Loucy (cell line): ENCODE results near the gene MRAS.

ENCODE experiments used
- EZH2phosphoT487 ChIP-seq: fragments of 200-600 bp; IDR thresholded peaks from 2 replicates; pipeline ENCODE4 v1.6.1; 2018; ENCODE audit warnings: antibody characterized with exemption, mild to moderate bottlenecking, moderate library complexity, borderline replicate concordance
- TF ChIP-seq, protein P1 (sequence below): fragments of 200-600 bp; sonication (generic); conservative IDR thresholded peaks from 2 replicates; pipeline ENCODE4 v1.5.1; 2014; ENCODE audit warnings: mild to moderate bottlenecking, antibody characterized with exemption, low read length

DNA sequence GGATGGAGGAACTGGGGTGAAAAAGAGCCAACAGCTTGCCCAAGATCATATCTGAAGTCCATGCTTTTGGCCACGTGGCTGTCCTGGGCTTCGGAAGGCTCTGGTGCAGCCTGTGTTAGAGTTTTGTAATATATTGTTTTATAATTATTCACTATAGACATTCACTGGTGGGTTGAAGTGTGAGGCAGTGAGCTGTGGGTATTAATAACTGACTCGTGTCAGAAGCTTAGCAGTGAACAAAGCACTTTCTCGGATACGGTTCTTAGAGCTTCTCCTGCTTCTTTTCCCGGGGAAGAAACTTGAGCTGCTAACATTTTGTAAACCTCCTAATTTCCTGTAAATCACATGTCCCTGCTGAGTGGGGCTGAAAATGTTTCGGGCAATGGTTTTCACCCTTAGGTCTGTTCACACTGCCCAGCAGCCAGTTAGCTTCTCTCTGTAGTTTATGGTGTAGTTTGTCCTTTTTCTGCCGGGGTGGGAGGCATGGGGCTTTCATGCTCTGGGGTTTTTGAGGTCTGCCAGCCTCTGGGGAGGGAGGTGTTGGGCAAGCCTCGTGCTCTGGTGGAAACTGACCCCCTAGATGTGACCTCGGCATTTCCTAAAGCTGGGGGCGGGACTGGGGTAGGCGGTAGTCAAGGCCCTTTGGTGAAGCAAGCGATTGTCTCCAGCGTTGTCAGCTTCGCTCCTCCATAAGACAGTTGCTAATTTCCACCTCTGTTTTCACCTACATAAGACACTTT, 1.7 kb downstream of the MRAS start:
- TF ChIP-seq, protein P1, sequence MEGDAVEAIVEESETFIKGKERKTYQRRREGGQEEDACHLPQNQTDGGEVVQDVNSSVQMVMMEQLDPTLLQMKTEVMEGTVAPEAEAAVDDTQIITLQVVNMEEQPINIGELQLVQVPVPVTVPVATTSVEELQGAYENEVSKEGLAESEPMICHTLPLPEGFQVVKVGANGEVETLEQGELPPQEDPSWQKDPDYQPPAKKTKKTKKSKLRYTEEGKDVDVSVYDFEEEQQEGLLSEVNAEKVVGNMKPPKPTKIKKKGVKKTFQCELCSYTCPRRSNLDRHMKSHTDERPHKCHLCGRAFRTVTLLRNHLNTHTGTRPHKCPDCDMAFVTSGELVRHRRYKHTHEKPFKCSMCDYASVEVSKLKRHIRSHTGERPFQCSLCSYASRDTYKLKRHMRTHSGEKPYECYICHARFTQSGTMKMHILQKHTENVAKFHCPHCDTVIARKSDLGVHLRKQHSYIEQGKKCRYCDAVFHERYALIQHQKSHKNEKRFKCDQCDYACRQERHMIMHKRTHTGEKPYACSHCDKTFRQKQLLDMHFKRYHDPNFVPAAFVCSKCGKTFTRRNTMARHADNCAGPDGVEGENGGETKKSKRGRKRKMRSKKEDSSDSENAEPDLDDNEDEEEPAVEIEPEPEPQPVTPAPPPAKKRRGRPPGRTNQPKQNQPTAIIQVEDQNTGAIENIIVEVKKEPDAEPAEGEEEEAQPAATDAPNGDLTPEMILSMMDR: no peak
- TF ChIP-seq EZH2phosphoT487: no peak
